Endothelial cell of umbilical vein (primary cell): ENCODE data around the gene GNL2. TPM values are rescaled to one million over a fixed set of nuclear protein-coding genes. Genes with fewer than 3 reads are reported as not detected.

Source experiments
- BruUV-seq: library from RNA; stranded (reverse); fragments of 400-500 nt; replicated peaks from 2 replicates; lab custom pipeline; 2021; lab: Mats Ljungman, UMichigan
- CTCF ChIA-PET: fragments of 300-600, 350-600 bp; sonication (Branson Sonifier 250); formaldehyde crosslinking; loops from one replicate; lab custom pipeline; 2021; ENCODE audit warnings: antibody characterized with exemption, inconsistent platforms; lab: Charles Lee
- POLR2A ChIA-PET: fragments of 300-600, 350-600 bp; sonication (Branson Sonifier 250); formaldehyde crosslinking; loops from one replicate; lab custom pipeline; 2021; ENCODE audit warnings: antibody characterized with exemption, inconsistent platforms; lab: Charles Lee
- DNase-seq: peaks from one replicate; pipeline ENCODE4 v3.0.0-alpha.2; 2011; ENCODE audit warnings: low read depth, low spot score
- FAIRE-seq: peaks from 2 replicates; lab custom pipeline; 2011; peaks lifted over from hg19 to GRCh38; lab: Jason Lieb, UNC
- H2AFZ ChIP-seq: 2 replicates; pipeline ENCODE4 v1.6.0; 2012; ENCODE audit warnings: low read depth, low read length, control low read depth, inconsistent platforms
- H3K27ac ChIP-seq: 2 replicates; pipeline ENCODE4 v1.5.1; 2011; ENCODE audit warnings: low read depth, mild to moderate bottlenecking, control low read depth, low read length, moderate library complexity; ENCODE audit not compliant: insufficient read depth
- H3K27me3 ChIP-seq, 2 experiments: 2 replicates each; pipeline versions ENCODE4 v1.6.0 to v1.6.1; 2011; ENCODE audit warnings: low read length in 2 of 2, mixed read lengths in 1 of 2; ENCODE audit not compliant: control insufficient read depth in 2 of 2, insufficient read depth in 2 of 2
- H3K36me3 ChIP-seq, 2 experiments: 2 replicates in 1 of 2; 3 replicates in 1 of 2; pipeline ENCODE4 v1.5.1; 2011; ENCODE audit warnings: low read length in 2 of 2, mild to moderate bottlenecking in 1 of 2, moderate library complexity in 1 of 2; ENCODE audit not compliant: control insufficient read depth in 2 of 2, insufficient read depth in 2 of 2; ENCODE audit errors: extremely low read depth in 1 of 2
- H3K4me1 ChIP-seq: 3 replicates; pipeline ENCODE4 v1.5.1; 2011; ENCODE audit warnings: mild to moderate bottlenecking, low read length; ENCODE audit not compliant: control insufficient read depth, insufficient read depth; ENCODE audit errors: extremely low read depth
- H3K4me2 ChIP-seq: 2 replicates; pipeline ENCODE4 v1.6.1; 2011; ENCODE audit warnings: low read length, control low read depth, mixed read lengths; ENCODE audit not compliant: insufficient read depth
- H3K4me3 ChIP-seq, 3 experiments: fragments of 200-600 bp in 1 of 3; sonication (generic), shearing (Covaris generic) in 1 of 3; replicated peaks in 1 of 3; 2 replicates each; pipeline ENCODE4 v1.5.1; 2011 to 2016; ENCODE audit warnings: control low read depth in 3 of 3, low read length in 3 of 3, mild to moderate bottlenecking in 2 of 3, inconsistent platforms in 1 of 3, low read depth in 1 of 3, moderate library complexity in 1 of 3; ENCODE audit not compliant: insufficient read depth in 1 of 3
- H3K79me2 ChIP-seq: 2 replicates; pipeline ENCODE4 v1.6.0; 2012; ENCODE audit warnings: low read length, inconsistent platforms; ENCODE audit not compliant: control insufficient read depth, insufficient read depth
- H3K9ac ChIP-seq: replicated peaks from 2 replicates; pipeline ENCODE3; 2011; ENCODE audit warnings: low read length, control low read depth; ENCODE audit not compliant: insufficient read depth; ENCODE audit errors: extremely low read depth
- H3K9me1 ChIP-seq: replicated peaks from 3 replicates; pipeline ENCODE4 v1.6.0; 2011; ENCODE audit warnings: mild to moderate bottlenecking, low read length; ENCODE audit not compliant: control insufficient read depth, insufficient read depth; ENCODE audit errors: extremely low read depth
- H3K9me3 ChIP-seq: replicated peaks from 2 replicates; pipeline ENCODE4 v1.5.1; 2012; ENCODE audit warnings: low read length, inconsistent platforms; ENCODE audit not compliant: control insufficient read depth, insufficient read depth
- H4K20me1 ChIP-seq: replicated peaks from 2 replicates; pipeline ENCODE3; 2011; ENCODE audit warnings: mild to moderate bottlenecking, low read length; ENCODE audit not compliant: control insufficient read depth, insufficient read depth; ENCODE audit errors: extremely low read depth
- CTCF ChIP-seq, 2 donors: IDR thresholded peaks; 1 replicate in 1 of 2; 2 replicates in 1 of 2; pipeline ENCODE4 v1.5.1; 2011; ENCODE audit warnings: low read length in 2 of 2, mild to moderate bottlenecking in 2 of 2, moderate library complexity in 2 of 2, control low read depth in 1 of 2, inconsistent platforms in 1 of 2, low read depth in 1 of 2; ENCODE audit not compliant: insufficient read depth in 1 of 2; ENCODE audit errors: extremely low read depth in 1 of 2
- EZH2 ChIP-seq: IDR thresholded peaks from 2 replicates; pipeline ENCODE4 v1.6.1; 2012; ENCODE audit warnings: borderline replicate concordance, low read depth, mild to moderate bottlenecking, moderate library complexity, low read length, inconsistent platforms; ENCODE audit not compliant: severe bottlenecking
- FOS ChIP-seq: IDR thresholded peaks from 2 replicates; pipeline ENCODE4 v1.6.1; 2011; ENCODE audit warnings: mild to moderate bottlenecking, low read length, moderate library complexity, borderline replicate concordance; ENCODE audit not compliant: insufficient read depth
- GATA2 ChIP-seq: IDR thresholded peaks from 2 replicates; pipeline ENCODE4 v1.7.0; 2011; ENCODE audit warnings: low read depth, mild to moderate bottlenecking, moderate library complexity, mixed read lengths, low read length; ENCODE audit not compliant: insufficient read length, insufficient read depth
- JUN ChIP-seq: IDR thresholded peaks from 2 replicates; pipeline ENCODE4 v1.6.1; 2011; ENCODE audit warnings: borderline replicate concordance, low read depth; ENCODE audit not compliant: insufficient read length, insufficient read depth
- MAX ChIP-seq: IDR thresholded peaks from 2 replicates; pipeline ENCODE4 v1.6.1; 2011; ENCODE audit not compliant: insufficient read depth, insufficient read length
- MYC ChIP-seq: IDR thresholded peaks from one replicate; pipeline ENCODE4 v1.6.1; 2011; ENCODE audit warnings: mild to moderate bottlenecking, low read depth, low read length
- POLR2A ChIP-seq: IDR thresholded peaks from 2 replicates; pipeline ENCODE4 v1.6.1; 2012; ENCODE audit warnings: low read depth, mild to moderate bottlenecking, control low read depth, low read length
- POLR2AphosphoS5 ChIP-seq: IDR thresholded peaks from 2 replicates; pipeline ENCODE4 v1.6.1; 2012; ENCODE audit warnings: low read depth, mild to moderate bottlenecking, control low read depth, low read length, moderate library complexity; ENCODE audit not compliant: insufficient read depth
- dilution Hi-C: fragments of 300-500 bp; cut with MboI; formaldehyde crosslinking; loops from one replicate; pipeline ENCODE4 v1.15.0; 2019; ENCODE audit warnings: low sequenced_read_pairs; ENCODE audit not compliant: extremely low pct_ligation_motif_present
- intact Hi-C: fragments of 100-400 bp; cut with micrococcal nuclease; formaldehyde crosslinking; loops from one replicate; pipeline ENCODE4 v1.10.0; 2022
- polyA plus RNA-seq, 4 experiments: library from polyadenylated mRNA; depleted of rRNA in 3 of 4; stranded (reverse) in 3 of 4; unstranded in 1 of 4; fragments of >200 nt; gene quantifications; 2 replicates each; pipeline versions ENCODE4 v1.2.1 to v1.2.3, GENCODE V29; 2011 to 2012; ENCODE audit warnings: missing spikeins in 1 of 4
- total RNA-seq: library from RNA; stranded (reverse); gene quantifications from 2 replicates; pipeline ENCODE4 v1.2.3, GENCODE V29; 2021

GNL2 gene
- total and polyA plus RNA-seq, 2 donors (not counting 3 experiments of a cell fraction or from before 2014, with no cell fraction given): 18.0 to 55.5 TPM

- H3K4me1 ChIP-seq: no peaks in the 10 kb centered on the region
- no TSS peak for BruUV-seq
- TF ChIP-seq FOS (no peak), POLR2A (no peak), POLR2AphosphoS5 (no peak), JUN (no peak), CTCF (IDR thresholded peaks at IDR 0.05; ENCODE audit: extremely low read depth in 1 of 2, insufficient read depth in 1 of 2, low read depth in 1 of 2, low read length in 2 of 2) (no peak), MYC (no peak), GATA2 (no peak), MAX (no peak), EZH2 (no peak)
- FAIRE-seq (no peak), DNase-seq (no peak)
- H3K9ac ChIP-seq: no peak overlapping the region
- no peak overlapping the region for H2AFZ ChIP-seq
- POLR2A ChIA-PET: no interaction called here
- H3K27ac ChIP-seq: no peak overlapping the region
- H3K4me2 ChIP-seq: no peak overlapping the region
- H3K27me3 ChIP-seq: peaks cover 19 to 20% of the 10 kb centered on the region in 2 experiments
- no peak overlapping the region for H3K4me3 ChIP-seq
- H3K79me2 ChIP-seq: no peaks in the 10 kb centered on the region
- dilution Hi-C loops: no loop called here
- no peaks in the 10 kb centered on the region for H3K36me3 ChIP-seq
- intact Hi-C loops: no loop called here
- H3K9me1 ChIP-seq: no peaks in the 10 kb centered on the region
- no peaks in the 10 kb centered on the region for H4K20me1 ChIP-seq
- CTCF ChIA-PET: interaction anchor here (1.6 kb wide), 1 partner anchor 9 kb away, joined by 7 read pairs; no protein-coding TSS in a partner anchor
- H3K9me3 ChIP-seq: no peaks in the 10 kb centered on the region
Observed at GRCh38 chr1:37612186-37612585, 16.4 kb upstream of the GNL2 start.
